GM12864 (cell line): ENCODE results near the gene S100A10.

Experiments used
- DNase-seq: peaks from one replicate; pipeline ENCODE4 v3.0.0-alpha.2; 2011; ENCODE audit warnings: low read depth
- H3K4me3 ChIP-seq: 2 replicates; pipeline ENCODE4 v1.5.1; 2011; ENCODE audit warnings: mild to moderate bottlenecking, low read depth, low read length, control low read depth
- TF ChIP-seq, protein P1 (sequence below): IDR thresholded peaks from 2 replicates; pipeline ENCODE4 v1.5.1; 2011; ENCODE audit warnings: low read depth, mild to moderate bottlenecking, moderate library complexity, low read length, control low read depth, inconsistent platforms; ENCODE audit errors: missing control alignments

Gene S100A10

DNA sequence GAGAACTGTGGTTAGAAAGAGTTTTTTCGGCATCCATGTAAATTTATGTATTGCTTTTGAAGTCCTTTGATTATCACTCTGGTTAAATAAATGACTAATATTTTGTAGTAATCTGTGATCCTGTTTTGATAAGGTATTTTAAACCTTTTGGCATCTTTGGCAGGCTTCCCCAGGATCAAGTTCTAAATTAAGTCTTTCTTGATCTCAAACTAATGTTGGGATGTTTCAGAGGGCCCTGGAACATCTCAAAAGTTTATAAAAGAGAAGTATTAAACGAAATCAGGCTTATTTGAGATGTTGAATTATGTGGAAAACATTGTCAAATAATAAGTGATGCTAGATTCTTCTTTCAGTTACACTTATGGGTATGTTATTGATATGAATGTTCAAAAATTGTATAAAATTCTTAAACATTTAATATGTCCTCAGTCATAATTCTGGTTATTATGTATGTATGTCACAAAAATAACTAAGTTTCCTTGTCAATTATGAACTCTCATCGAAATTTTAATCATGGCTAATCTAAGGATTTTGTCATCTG is 36.6 kb downstream of the S100A10 start:
- TF ChIP-seq, protein P1, sequence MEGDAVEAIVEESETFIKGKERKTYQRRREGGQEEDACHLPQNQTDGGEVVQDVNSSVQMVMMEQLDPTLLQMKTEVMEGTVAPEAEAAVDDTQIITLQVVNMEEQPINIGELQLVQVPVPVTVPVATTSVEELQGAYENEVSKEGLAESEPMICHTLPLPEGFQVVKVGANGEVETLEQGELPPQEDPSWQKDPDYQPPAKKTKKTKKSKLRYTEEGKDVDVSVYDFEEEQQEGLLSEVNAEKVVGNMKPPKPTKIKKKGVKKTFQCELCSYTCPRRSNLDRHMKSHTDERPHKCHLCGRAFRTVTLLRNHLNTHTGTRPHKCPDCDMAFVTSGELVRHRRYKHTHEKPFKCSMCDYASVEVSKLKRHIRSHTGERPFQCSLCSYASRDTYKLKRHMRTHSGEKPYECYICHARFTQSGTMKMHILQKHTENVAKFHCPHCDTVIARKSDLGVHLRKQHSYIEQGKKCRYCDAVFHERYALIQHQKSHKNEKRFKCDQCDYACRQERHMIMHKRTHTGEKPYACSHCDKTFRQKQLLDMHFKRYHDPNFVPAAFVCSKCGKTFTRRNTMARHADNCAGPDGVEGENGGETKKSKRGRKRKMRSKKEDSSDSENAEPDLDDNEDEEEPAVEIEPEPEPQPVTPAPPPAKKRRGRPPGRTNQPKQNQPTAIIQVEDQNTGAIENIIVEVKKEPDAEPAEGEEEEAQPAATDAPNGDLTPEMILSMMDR = no peak
- DNase-seq = no peak

DNA sequence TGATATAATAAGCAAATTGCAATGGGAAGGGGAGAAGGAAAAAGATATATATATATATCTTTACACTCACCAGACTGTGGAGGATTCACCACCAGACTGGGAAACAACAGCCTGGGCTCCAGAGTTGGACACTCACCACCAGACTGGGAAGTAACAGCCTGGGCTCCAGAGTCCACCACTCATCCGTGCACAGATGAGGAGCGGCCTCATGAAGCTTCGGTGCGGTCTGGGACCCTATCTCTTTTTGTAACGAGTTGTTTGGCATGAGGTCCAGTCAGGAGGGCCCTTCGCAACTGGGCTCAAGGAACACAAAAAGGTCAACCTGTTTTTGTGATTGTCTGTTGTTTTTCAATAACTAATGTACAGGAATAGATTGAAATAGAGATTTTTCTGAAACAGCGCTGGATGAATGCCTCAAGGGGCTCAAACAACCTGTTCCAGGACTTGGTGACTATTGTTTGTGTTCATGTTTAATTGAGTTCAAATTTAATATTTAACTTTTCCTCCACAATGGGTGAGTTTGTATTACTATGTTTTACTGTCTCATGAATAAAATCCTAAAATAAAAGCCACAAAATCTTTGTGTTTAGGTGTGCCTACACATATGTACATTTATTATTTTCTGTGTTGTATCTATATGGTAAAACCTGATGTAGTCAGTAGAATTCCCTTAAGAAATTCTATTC is 40.1 kb downstream of the S100A10 start:
- no peak overlapping the region for H3K4me3 ChIP-seq
- DNase-seq = no peak
- TF ChIP-seq, protein P1 = no peak

More for the DNA sequence above, 36.6 kb downstream of the S100A10 start:
- H3K4me3 ChIP-seq = no peak overlapping the region

DNA sequence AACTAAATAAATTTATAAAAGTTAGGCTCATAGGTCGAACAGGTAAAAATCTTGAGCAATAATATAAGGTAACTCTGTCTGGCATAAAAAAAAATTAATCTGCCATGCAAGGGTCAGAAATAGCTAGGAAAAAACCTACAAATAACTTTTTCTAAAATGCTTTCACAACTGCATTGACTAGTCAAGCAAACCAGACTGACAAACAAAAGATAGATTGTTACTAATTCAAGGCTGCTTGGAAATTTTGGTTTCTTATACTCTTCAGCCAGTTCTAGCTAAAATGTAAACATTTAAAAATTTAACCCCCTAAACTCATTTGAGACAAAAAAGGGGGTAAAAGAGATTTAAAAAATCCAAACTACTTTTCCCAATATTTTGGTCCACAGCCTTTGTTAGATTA is 40.8 kb downstream of the S100A10 start:
- no peak for DNase-seq
- TF ChIP-seq, protein P1 = no peak
- no peak overlapping the region for H3K4me3 ChIP-seq

DNA sequence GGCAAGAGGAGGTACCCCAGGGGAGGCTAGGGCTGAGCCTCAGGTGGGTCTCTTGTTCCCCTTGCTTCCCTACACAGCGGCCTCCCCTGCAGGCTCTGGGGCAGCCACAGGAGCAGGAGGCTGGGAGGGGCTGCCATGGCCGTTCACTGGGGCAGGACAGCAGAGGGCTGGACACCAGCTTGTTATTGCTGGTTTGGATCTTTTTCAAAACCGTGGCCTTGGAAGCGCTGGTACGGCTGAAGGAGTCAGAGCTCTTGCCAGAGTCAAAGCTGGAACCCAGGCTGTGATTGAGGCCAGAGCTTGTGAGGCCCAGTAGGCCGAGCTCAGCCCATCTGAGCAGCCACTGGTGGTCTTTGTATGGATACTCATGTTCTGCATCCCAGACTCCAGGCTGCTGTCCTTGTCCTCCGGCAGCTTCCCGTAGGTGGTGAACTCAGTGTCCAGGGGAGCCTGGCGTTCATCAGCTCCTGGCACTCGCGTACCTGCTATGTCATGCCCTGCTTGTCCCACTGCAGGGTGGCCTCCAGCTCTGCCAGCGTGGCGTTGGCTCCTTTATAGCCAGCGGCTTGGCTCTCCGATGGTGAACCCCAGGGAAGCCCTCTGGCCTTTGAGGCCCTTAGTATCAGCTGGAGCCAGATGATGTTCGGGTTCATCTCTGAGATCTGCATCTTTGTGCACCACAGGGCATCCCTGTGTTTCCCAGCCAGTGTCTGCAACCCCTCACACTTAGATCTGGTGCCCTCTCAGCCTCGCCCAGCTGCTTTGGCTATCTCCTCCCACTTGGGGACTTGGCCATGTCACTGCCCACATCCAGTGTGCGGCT is 44.1 kb downstream of the S100A10 start:
- H3K4me3 ChIP-seq = no peak overlapping the region
- TF ChIP-seq, protein P1 = no peak
- no peak for DNase-seq

DNA sequence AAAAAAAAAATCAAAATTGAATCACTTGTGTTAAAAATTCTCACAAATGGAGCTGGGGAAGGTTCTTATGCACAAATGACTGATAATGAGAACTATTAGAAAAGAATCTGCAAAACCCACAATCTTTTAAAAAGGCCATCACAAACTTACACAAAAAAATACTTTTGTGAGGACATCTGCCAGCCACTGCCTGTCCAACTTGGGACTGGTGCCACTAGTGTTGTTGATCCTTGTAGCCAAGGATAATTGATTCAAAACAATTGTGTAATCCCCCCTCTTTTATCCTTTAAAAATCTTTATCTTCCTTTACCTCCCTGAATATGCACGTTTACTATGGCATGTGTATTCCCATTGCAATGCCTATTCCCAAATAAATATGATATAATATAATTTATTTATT is 45.2 kb downstream of the S100A10 start:
- TF ChIP-seq, protein P1 = no peak
- H3K4me3 ChIP-seq = no peak overlapping the region
- no peak for DNase-seq

DNA sequence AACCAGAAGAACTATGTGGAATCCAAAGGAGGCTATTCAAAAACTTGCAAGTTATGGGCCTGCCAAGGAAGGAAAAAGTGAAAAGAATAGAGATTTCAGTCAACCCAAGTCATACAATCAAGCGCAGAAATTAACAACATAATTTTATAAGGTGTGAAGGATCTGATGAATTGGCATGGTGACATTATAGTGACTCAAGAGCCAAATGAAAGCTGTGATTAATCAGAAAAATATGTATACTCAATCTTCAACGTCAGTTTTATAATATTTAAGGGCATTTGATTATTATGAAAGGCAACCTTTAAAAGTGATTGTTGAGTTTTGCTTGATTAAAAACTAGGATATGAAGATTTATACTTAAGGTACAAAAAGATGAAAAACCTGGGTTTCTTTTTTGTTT is 46.5 kb downstream of the S100A10 start:
- TF ChIP-seq, protein P1 = no peak
- no peak overlapping the region for H3K4me3 ChIP-seq
- DNase-seq = no peak
